Gastrocnemius medialis (tissue), 4 donors: ENCODE results near the gene DDAH1. TPM values are rescaled to one million over a fixed set of nuclear protein-coding genes. Genes with fewer than 3 reads are reported as not detected.
"Not testable (repeated sequence)": the region's sequence is repeated elsewhere in the genome, so short reads cannot be mapped to it uniquely, and the experiment has no call there.

Experiments used
- ATAC-seq, 2 donors: fragments of 150-250 bp; one replicate each; pipeline ENCODE4 v1.9.1; 2016
- DNase-seq, 2 donors: peaks; one replicate each; pipeline ENCODE4 v3.0.0-alpha.2; 2019
- H3K27ac ChIP-seq, 4 donors: fragments of 200-600 bp; sonication (generic); 1 replicate in 1 of 4; 2 replicates in 3 of 4; pipeline ENCODE4 v1.5.1; 2016 to 2018; ENCODE audit warnings: mild to moderate bottlenecking in 2 of 4, moderate library complexity in 1 of 4
- H3K27me3 ChIP-seq, 3 donors: fragments of 200-600 bp; sonication (generic) in 2 of 3; 1 replicate in 1 of 3; 2 replicates in 2 of 3; pipeline versions ENCODE4 v1.5.1 to v1.6.0; 2016 to 2019; ENCODE audit warnings: mild to moderate bottlenecking in 1 of 3, moderate library complexity in 1 of 3
- H3K36me3 ChIP-seq, 2 donors: fragments of 200-600 bp; sonication (generic) in 1 of 2; one replicate each; pipeline ENCODE4 v1.5.1; 2017 to 2018
- H3K4me1 ChIP-seq, 2 donors: fragments of 200-600 bp; sonication (generic) in 1 of 2; one replicate each; pipeline ENCODE4 v1.5.1; 2016 to 2017; ENCODE audit warnings: mild to moderate bottlenecking in 2 of 2
- H3K4me3 ChIP-seq, 4 donors: fragments of 200-600 bp; sonication (generic) in 3 of 4; 1 replicate in 1 of 4; 2 replicates in 3 of 4; pipeline ENCODE4 v1.5.1; 2016 to 2019; ENCODE audit warnings: mild to moderate bottlenecking in 2 of 4
- H3K9me3 ChIP-seq, 3 donors: fragments of 200-600 bp; sonication (generic) in 2 of 3; 1 replicate in 1 of 3; 2 replicates in 2 of 3; pipeline ENCODE4 v1.5.1; 2016 to 2019
- CTCF ChIP-seq, 5 experiments: fragments of 450-650 bp in 3 of 5; fragments of 200-600 bp in 2 of 5; sonication (generic) in 2 of 5; IDR thresholded peaks in 4 of 5; conservative IDR thresholded peaks in 1 of 5; 1 replicate in 4 of 5; 2 replicates in 1 of 5; pipeline ENCODE4 v1.5.1; 2016 to 2019; ENCODE audit warnings: antibody characterized with exemption in 5 of 5, mild to moderate bottlenecking in 3 of 5, moderate library complexity in 3 of 5
- POLR2A ChIP-seq, 2 donors: fragments of 450-650 bp; IDR thresholded peaks; one replicate each; pipeline ENCODE4 v1.6.1; 2017; ENCODE audit warnings: antibody characterized with exemption in 2 of 2, mild to moderate bottlenecking in 2 of 2, moderate library complexity in 2 of 2
- in situ Hi-C, 4 donors: fragments of 200-750 bp; cut with MboI; loops; one replicate each; pipeline versions ENCODE4 v1.15.0 to v1.8.0; 2017; ENCODE audit warnings: low sequenced_read_pairs in 4 of 4
- intact Hi-C: fragments of 100-400 bp; cut with DNase I; formaldehyde crosslinking; loops from one replicate; pipeline ENCODE4 v1.15.1; 2023; ENCODE audit warnings: low total_unique reads
- total RNA-seq, 4 donors: library from RNA; depleted of rRNA; stranded (reverse); fragments of >200 nt; gene quantifications; one replicate each; pipeline versions ENCODE4 v1.1.0 to v1.2.3, GENCODE V29; 2016

The DDAH1 gene
- total RNA-seq, 4 donors from 2014 or later = 5.9 to 28.7 (median 13.2) TPM

- Histone ChIP-seq H3K27me3 (no peaks in the 10 kb centered on the region), H3K36me3 (peaks cover 0 to 11% of the 10 kb centered on the region in 2 donors), H3K9me3 (no peaks in the 10 kb centered on the region), H3K27ac (peak overlapping the region in 1 of 4 donors; percentile 58), H3K4me3 (no peak overlapping the region), H3K4me1 (peaks cover 9 to 13% of the 10 kb centered on the region in 2 donors)
- ATAC-seq (peak in 1 of 2 donors; percentile 41), DNase-seq (no peak)
- intact Hi-C loops = no loop called here
- in situ Hi-C loops = no loop called here
- TF ChIP-seq CTCF (IDR thresholded peaks at IDR 0.05 in 4 of 5, conservative IDR thresholded peaks at IDR 0.05 in 1 of 5) (no peak), POLR2A (IDR thresholded peaks at IDR 0.05) (no peak)
These were observed 113.6 kb downstream of the DDAH1 start for GRCh38 chr1:85351202-85351828.

- Histone ChIP-seq H3K27me3 (no peaks in the 10 kb centered on the region), H3K4me3 (no peak overlapping the region), H3K27ac (no peak overlapping the region), H3K4me1 (peaks cover 14 to 16% of the 10 kb centered on the region in 2 donors), H3K9me3 (no peaks in the 10 kb centered on the region), H3K36me3 (peaks cover 0 to 11% of the 10 kb centered on the region in 2 donors)
- in situ Hi-C loops (no loop called here), intact Hi-C loops (no loop called here)
- TF ChIP-seq CTCF (IDR thresholded peaks at IDR 0.05 in 4 of 5, conservative IDR thresholded peaks at IDR 0.05 in 1 of 5) = no peak
- TF ChIP-seq POLR2A (IDR thresholded peaks at IDR 0.05) = no peak
- DNase-seq = no peak
- ATAC-seq = no peak
These were observed 115.7 kb downstream of the DDAH1 start for GRCh38 chr1:85349224-85349623.

- ATAC-seq (peak in 1 of 2 donors; percentile 58), DNase-seq (no peak)
- intact Hi-C loops (no loop called here), in situ Hi-C loops (no loop called here)
- H3K4me3 ChIP-seq = no peak overlapping the region
- peaks cover 0 to 11% of the 10 kb centered on the region in 2 donors for H3K36me3 ChIP-seq
- H3K9me3 ChIP-seq = no peaks in the 10 kb centered on the region
- no peaks in the 10 kb centered on the region for H3K27me3 ChIP-seq
- TF ChIP-seq POLR2A (IDR thresholded peaks at IDR 0.05) (no peak), CTCF (IDR thresholded peaks at IDR 0.05 in 4 of 5, conservative IDR thresholded peaks at IDR 0.05 in 1 of 5) (no peak)
- H3K4me1 ChIP-seq = peaks cover 24 to 27% of the 10 kb centered on the region in 2 donors
- H3K27ac ChIP-seq = no peak overlapping the region
These were observed 117.1 kb downstream of the DDAH1 start for GRCh38 chr1:85347908-85348307.

- in situ Hi-C loops, intact Hi-C loops, H3K27ac ChIP-seq: not testable (repeated sequence)
These were observed 117.7 kb downstream of the DDAH1 start for GRCh38 chr1:85347275-85347674.

GRCh38 chr1:85344256-85344694 is 120.7 kb downstream of the DDAH1 start:
- intact Hi-C loops = loop anchor here (1.0 to 5.0 kb wide), 2 partner anchors 36 to 53 kb away; no protein-coding TSS in a partner anchor

More at GRCh38 chr1:85347275-85347674, 117.7 kb downstream of the DDAH1 start:
- H3K27me3 ChIP-seq, H3K4me3 ChIP-seq, ATAC-seq, DNase-seq, H3K9me3 ChIP-seq: not testable (repeated sequence)
- peaks cover 0 to 11% of the 10 kb centered on the region in 2 donors for H3K36me3 ChIP-seq
- peaks cover 26 to 32% of the 10 kb centered on the region in 2 donors for H3K4me1 ChIP-seq

More at GRCh38 chr1:85344256-85344694, 120.7 kb downstream of the DDAH1 start:
- Histone ChIP-seq H3K4me3 (no peak overlapping the region), H3K27me3 (no peaks in the 10 kb centered on the region), H3K36me3 (peaks cover 0 to 2% of the 10 kb centered on the region in 2 donors), H3K4me1 (peaks cover 37 to 42% of the 10 kb centered on the region in 2 donors), H3K9me3 (no peaks in the 10 kb centered on the region), H3K27ac (peak overlapping the region in 2 of 4 donors; percentile 42 to 82)
- DNase-seq = peak in 1 of 2 donors; percentile 27
- in situ Hi-C loops = no loop called here
- TF ChIP-seq POLR2A (IDR thresholded peaks at IDR 0.05) = no peak
- peak; percentile 39 to 75 (median 51) for TF ChIP-seq CTCF (IDR thresholded peaks at IDR 0.05 in 4 of 5, conservative IDR thresholded peaks at IDR 0.05 in 1 of 5)
- no peak for ATAC-seq
